Myocyte (in vitro differentiated cells): ENCODE data around the gene RPIA. TPM values are rescaled to one million over a fixed set of nuclear protein-coding genes. Genes with fewer than 3 reads are reported as not detected.

Experiments used
- DNase-seq: peaks from one replicate; pipeline ENCODE4 v3.0.0-alpha.2; 2012; ENCODE audit warnings: low read depth
- total RNA-seq: library from RNA; depleted of rRNA; stranded (reverse); fragments of >200 nt; gene quantifications from 2 replicates; pipeline ENCODE4 v1.2.3, GENCODE V29; 2014

The RPIA gene
- total RNA-seq, 1 donor from 2014 or later: 5.2 TPM

DNA sequence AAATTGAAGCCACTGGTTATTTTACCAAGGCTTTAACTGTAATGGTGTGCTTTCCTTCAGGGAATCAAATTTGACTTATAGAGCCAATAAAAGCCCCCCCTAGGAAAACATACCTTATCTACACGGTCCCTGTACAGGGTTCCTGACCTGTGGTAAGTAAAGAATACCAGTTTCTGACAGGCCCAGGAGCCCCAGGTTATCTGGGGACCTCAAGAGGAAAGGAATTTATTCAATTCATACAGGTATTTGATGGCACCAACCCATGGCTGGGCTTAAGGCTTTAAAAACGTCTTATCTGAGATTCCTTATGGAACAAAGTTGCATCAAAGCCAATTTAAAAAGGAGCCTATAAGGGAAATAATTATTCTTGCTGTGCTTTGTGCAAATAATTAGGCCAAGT, 7.0 kb upstream of the RPIA start:
- no peak for DNase-seq

DNA sequence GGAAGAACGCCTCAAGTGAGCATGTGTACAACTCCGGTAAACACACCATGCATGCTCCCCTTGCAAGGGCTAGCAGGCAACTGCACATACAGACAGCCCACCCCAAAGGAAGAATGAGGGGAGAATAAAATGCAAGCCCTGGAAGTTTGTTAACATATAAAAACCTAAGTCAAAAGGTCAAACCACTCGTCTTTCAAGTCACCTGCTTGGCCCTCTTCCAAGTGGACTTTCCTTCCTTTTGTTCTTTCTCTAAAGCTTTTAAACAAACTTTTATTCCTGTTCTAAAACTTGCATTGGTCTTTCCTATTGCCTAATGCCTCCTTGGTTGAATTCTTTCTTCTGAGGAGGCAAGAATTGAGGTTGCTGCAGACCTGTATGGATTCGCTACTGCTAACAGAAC, 5.2 kb upstream of the RPIA start:
- DNase-seq: no peak

DNA sequence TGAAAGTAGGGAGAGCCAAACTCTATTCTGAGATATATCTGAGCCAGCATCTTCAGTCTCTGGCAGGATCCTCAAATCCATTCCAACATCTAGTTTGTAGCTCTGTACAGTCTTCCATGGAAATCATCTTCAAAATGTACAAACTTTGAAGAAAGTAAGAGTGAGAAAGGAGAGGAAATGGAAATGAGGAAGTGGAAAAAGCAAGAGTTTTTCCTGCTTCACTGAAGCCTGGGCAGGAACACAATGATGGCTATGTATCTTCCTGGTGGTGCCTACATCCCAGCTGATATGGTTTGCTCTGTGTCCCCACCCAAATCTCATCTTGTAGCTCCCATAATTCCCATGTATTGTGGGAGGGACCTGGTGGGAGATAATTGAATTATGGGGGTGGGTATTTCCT, 4.1 kb upstream of the RPIA start:
- no peak for DNase-seq

DNA sequence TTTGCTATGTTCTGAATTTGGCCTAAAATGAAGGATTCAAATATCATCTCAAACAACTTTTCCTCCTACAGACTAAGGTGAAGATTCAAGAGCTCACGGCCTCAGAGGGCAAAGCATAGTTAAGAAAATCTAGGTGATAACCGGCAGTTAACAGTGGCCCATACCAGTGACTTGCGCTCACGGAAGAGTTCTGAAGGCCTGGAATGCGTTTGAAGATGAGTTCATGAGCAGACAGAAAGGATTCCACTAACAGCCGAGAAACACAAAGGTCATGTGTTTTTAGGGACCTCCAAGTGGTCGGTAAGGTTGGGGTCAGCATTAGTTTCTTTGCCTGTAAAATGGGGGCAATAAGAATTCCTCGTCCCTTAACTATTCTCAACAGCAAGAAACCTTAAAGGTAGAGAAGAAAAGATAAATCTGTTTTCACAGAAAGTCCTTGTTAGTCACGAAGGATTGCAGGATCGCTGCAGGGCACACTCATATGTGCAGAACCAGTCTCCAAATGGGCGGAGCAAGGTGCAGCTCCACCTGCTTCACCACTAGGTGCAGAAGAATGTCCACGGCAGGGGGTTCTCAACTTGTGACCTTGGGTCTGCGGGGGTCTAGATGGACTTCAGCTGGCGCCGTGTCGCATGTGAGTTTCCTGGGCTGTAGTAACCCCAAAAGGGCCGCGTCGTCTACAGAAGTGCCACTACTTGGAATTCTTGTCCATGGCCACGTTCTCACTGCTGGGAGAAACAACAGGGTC, 708 bp upstream of the RPIA start:
- no peak for DNase-seq

DNA sequence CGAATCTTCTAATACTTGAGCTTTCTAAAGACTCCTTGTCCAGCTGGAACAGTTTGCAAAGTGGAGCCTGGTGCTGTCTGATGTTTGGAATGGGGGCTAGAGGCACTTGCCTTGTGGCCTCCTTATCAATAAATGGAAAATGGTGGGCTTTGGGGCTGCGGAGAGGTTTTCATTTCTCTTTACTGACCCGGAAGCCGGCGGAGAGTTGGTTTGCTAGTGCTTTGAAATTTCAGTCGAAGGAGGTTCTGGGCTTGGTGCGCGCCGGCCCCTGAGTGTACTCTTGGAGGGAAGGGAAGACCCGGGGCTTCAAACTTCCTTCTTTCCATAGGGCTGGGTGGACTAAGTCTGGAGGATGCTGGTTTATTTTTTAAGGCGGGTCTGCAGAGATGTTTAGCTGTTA, 714 bp downstream of the RPIA start:
- DNase-seq: peak; percentile 20

DNA sequence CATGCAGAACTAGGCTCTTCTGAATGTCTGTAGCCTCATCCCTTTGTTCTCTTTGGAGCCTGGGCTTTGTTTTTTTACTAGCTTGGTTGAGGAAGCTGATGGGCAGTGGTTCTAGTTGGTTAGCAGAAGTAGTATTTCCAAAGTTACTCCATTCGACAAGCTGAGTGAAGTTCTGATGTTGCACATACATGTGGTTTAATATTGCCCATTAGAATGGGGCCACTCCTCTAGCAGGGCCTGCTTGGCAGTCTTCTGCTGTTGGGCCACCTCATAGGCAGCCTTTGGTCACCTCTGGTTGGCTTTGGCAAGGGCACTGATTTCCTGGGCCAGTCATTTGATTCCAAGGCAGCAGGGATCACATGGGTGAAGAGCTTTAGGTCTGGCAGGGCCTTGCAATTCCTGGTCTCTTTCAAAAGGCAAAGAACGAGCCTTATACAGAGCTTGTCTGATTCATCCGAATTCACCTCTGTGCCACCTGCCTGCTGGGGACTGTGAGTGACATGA, 2.5 kb downstream of the RPIA start:
- DNase-seq: peak; percentile 21

DNA sequence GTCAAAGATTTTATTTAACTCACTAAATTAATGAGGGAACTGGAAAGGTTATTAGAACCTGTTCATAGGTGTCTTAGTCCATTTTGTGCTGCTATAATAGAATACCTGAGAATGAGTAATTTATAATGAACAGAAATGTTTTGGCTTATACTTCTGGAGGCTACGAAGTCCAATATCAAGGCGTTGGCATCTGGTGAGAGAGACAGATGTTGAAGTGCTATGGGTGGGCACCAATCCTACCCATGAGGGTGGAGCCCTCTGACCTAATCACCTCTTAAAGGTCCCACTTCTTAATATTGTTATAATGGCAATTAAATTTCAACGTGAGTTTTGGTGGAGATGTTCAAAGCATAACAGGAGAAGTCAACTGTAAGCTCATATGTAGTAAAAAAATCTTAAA, 5.1 kb downstream of the RPIA start:
- no peak for DNase-seq

DNA sequence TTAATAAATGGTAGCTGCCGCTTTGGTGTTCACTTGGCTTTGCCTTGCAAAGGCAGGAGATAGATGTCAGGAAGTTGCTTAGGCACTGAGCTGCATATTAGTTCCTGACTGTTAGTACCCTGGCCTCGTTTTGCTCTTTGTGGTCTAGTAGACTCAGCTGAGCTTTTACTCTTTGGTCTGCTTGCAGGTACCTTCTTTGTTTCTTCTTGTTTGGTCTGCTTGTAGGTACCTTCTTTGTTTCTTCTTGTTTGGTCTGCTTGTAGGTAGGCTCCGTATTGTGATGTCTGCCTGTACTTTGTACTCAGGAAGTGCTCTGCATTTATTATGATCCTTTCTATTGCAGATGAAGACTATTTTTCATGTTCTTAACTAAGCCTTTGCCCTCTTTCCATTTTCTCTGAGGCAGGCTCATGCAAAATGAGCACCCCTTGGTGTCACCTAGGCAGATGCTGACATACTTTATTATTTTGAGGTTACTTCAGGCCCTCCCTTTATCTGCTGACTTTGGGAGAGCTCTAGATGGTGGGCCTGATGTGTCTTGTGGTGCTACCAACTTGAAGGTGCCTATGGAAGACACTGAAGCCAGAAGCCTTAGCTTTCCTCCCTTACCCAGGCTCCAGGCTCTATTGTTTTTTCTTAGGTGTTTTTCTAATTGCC, 6.0 kb downstream of the RPIA start:
- no peak for DNase-seq

DNA sequence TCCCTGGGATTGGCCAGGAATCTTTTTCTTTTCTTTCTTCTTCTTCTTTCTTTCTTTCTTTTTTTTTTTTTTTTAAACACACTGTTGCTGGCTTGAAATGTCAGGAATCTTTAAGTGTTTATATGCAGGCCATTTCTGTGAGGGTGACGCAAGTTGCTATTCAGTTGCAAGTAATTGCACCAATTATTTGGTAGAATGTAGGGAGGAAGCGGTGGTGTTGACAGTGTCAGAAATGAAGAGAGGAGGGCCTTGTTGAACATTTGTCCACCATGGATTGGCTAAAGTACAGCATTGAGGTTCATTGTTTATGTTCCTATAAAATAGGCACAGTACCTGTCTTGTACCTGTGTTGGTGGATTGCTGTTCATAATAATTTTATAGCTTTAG, 6.5 kb downstream of the RPIA start:
- DNase-seq: no peak

DNA sequence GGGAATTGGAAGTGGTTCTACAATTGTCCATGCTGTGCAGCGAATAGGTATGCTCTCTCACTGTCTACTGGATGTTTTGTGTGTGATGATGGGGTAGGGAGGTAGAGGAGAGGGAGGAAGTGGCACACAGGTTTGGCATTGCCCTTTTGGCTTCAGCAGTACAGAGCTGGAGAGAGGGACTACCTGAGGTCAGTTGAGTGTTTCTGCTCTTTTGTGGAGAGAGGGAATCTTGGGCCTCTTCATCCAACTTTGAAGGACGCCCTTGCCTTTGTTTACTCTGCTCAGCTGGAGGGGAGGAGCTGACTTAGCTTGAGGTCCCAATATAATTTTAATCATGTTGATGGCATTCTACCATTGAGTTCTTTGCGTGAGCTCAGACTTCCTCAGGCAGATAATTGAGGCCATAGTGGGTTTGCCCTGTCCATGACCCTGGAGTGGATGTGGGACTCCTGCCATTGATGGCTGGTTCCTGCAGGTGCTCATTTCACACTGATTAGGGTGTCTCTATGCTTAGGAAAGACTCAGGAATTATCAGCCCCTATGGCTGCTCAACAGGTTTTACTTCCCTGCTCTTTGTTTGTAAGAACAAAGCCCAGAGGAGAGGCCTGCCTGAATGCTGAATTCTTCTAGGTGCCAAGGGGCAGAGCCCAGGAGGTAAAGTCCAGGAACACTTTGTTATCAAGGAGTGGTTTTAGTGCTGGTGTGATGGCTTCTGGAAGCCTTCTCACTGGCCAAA, 7.2 kb downstream of the RPIA start:
- no peak for DNase-seq

DNA sequence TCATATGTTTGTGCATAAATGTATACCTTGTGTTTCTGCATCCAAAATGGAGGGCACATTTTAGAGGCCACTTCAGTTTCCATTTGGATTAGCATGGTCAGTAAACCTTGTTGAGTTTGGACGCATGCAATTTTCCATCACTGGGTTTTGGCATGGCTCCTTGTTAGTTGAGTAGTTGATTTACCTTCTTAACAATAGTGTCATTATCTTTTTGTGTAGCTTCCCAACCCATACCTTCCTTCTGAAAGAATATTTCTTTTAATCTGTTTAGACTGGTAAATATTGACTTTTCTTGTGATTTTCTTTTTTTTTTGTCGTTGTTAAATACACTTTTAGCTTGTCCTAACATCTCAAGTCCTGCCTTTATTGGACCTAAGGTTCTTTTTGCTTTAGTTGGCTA, 15.5 kb downstream of the RPIA start:
- no peak for DNase-seq

DNA sequence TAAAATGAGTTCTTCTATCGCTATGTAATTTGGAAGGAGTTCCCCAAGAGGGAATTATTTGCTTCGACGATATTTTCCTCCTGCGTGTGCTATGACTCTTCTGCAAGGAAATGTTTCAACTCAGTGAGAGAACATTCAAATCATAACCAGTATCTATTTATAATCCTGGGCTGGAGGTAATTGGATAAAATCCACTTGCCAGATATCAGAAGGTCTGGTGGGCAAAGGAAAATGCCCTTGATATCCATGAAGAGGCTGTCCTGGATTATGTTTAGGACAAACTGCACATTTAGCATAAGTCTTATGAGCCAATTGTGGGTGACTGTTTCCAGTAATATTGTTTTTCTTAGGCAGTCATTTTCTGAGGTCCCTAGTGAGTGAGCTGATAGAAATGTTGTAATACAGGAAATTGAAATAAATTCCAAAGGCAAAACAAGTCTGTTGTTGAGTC, 17.7 kb downstream of the RPIA start:
- DNase-seq: no peak

DNA sequence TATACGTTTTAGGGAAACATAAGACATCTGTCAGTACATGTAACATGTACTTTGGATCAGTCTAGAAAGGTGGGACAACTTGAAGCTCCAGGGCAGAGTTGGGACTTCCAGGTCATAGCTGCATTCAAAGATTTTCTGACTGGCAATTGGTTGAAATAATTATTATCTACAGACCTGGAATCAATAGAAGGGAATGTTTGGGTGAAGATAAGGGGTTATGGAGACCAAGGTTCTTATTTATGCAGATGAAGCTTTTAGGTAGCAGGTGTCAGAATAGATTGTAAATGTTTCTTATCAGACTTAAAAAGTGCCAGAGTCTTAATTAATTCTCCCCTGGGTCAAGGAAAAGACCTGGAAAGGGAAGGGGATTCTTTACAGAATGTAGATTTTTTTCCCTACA, 19.8 kb downstream of the RPIA start:
- DNase-seq: no peak

DNA sequence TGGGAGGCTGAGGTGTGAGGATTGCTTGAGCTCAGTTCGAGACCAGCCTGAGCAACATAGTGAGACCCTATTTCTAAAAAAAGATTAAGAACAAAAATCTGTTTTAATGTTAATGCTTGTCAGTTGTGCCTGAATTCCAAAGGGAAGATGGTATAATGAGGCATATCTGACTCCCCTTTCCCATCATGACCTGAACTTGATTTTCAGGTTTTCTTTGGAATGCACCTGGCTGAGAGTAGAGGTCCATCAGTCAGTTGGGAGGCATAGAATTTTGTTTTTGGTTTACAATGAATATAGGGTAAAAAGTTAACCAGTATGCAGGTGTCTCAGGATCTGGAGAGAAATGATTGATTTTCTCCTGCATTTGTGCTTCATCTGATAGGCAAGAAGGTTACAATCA, 20.4 kb downstream of the RPIA start:
- DNase-seq: no peak

DNA sequence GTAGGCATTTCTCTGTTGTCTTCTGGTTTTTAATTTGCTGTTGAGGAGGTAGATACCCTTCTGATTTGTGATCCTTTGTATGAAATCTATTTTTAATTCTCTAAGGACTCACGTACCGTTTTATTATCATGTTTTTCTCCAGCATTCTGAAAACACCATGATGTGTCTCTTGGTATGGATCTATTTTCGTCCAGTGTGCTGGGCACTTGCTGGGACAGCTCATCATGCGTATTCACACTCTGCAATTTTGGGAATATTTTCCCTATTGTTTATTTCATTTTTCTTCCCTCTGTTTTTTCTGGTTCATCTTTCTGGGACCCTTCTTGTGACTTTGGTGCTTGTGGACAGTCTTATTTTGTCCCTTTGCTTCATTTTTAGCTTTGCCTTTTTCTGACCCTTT, 21.9 kb downstream of the RPIA start:
- DNase-seq: no peak

DNA sequence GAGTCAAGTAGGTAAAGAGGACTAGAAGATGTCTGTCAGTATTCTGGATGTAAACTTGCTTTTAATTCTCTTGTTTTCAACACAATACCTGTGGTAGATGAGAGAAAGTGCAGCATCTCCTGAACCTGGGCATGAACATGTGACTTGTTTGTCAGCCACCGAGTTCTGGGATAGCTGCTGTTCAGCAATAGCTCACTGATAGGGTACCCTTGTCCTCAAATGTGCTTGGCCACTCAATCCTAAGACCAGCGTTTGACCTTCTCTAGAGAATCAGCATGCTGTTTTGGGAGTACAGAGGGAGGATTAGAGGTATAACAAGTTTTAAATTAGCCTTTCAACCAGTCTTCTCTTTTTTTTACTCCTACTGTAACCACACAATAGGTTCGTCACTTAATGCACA, 23.2 kb downstream of the RPIA start:
- DNase-seq: no peak

DNA sequence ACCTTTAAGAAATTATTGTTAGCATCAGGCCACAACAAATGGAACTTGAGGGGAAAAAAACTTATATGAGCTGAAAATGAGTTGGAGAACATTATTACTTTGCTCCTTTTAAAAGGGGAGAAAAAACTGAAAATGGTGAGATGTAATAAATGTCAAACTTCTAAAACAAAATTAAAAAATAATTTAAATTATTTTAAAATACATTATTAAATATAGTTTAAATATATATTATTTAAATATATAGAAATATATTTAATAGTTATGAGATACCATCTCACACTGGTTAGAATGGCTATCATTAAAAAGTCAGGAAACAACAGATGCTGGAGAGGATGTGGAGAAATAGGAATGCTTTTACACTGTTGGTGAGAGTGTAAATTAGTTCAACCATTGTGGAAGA, 28.9 kb downstream of the RPIA start:
- DNase-seq: no peak

DNA sequence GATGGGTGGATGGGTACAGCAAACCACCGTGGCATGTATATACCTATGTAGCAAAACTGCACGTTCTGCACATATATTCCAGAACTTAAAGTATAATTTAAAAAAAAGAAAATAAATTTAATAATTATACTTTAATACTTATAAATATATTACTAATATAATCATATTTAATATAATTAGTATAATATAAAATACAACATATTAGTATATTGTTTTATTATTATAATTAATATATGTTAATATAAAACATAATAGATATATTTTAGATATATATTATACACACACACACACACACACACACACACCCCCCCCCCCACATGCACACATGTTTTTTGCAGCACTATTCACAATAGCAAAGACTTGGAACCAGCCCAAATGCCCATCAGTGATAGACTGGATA, 29.8 kb downstream of the RPIA start:
- DNase-seq: no peak

DNA sequence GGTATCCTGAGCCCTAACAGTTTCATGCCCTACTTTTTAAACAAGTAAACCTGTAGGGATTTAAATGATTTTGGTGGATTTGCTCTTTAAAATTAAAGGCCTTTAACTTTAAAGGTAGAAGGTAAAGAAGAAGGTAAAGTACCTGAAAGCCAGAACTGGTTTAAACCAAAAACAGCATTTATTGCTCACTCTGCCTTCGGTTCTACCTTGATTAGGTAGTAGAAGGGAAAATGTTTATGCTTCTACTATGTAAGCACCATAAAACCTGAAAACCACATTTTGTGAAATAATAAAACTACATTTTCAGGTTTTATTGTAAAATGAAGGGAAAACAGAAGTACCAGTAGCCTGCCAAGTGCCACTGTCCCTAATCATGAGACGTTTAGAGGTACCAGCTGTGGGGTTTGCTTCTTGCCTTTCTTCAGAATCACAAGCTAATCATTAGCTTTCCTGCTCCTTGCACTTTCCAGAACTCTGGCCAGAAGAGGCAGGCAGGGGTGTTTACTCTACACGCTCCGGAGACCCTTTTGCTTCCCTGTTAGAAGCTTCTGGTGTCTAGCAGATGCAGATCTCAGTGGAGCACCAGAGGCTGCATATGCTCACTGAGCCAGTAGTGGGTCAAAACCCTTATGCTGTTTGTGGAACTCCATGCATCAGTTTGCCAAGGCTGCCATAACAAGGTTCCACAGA, 33.3 kb downstream of the RPIA start:
- no peak for DNase-seq

DNA sequence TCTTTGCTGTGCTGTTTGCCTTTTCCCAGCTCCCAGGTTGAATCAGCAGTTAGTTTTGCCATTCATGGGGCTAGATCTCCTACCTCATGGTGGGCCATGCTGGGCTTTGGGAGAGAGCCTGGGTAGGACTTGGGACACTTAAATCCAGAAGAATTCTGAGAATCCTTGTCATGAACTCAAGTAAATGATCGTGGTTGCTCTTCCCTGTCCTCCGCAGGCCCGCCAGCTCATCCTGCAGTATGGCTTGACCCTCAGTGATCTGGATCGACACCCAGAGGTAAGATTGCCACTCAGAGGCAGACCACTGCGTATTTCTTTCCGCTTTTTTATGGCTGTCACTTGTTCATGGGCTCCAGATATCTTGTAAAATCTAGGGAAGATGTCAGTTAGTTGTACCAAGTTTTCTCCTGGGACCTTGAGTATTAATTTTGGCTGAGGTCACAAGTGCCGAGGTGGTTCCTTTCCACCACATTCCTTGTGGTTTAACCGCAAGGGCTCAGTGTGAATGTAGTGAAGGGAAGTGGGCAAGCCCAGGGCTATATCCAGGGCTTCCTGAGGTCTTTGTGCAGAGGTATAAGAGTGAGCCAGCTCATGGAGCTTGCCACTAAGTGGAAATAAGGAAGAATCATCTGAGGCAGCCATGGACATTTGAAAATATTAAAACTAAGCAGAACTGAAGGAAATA, 37.7 kb downstream of the RPIA start:
- peak; percentile 90 for DNase-seq
